ENCODE results near the gene VENTX.

Gene VENTX

DNA sequence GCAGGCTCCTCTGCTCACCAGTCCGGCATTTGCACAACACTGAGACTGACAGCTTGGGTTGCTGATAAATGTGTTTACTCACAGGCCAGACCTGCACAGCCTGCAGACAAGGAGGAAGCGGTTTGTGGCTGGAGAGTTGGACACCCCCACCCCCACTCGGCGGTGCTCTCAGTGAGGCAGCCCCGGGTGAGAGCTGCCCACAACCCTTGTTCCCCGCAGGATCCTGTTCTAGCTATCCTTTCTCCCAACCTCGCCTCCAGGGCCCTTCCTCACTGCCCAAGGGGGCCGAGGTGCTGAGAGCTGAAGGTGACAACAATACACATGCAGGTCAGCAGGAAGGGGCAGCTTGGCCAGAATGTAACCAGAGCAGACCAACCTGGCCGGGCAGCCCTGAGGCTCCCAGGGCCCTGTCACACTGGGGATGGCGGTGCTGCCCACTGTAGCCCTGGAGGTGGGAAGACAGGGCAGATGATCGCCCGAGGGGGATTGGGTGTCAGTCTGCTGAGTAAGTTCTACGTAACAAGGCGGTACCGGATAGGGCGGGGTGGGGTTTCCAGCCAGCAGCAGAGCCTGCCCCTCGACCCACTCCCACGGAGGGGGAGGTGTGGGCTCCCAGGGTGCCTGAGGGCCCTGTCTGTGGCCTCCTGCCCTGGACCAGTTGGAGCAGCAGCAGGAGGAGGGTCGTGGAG, 41.1 kb downstream of the VENTX start:
- H3K4me3 ChIP-seq (ENCODE audit: low read depth, low read length): no peak overlapping the region
- TF ChIP-seq, protein P1, sequence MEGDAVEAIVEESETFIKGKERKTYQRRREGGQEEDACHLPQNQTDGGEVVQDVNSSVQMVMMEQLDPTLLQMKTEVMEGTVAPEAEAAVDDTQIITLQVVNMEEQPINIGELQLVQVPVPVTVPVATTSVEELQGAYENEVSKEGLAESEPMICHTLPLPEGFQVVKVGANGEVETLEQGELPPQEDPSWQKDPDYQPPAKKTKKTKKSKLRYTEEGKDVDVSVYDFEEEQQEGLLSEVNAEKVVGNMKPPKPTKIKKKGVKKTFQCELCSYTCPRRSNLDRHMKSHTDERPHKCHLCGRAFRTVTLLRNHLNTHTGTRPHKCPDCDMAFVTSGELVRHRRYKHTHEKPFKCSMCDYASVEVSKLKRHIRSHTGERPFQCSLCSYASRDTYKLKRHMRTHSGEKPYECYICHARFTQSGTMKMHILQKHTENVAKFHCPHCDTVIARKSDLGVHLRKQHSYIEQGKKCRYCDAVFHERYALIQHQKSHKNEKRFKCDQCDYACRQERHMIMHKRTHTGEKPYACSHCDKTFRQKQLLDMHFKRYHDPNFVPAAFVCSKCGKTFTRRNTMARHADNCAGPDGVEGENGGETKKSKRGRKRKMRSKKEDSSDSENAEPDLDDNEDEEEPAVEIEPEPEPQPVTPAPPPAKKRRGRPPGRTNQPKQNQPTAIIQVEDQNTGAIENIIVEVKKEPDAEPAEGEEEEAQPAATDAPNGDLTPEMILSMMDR (IDR thresholded peaks at IDR 0.05; ENCODE audit: borderline replicate concordance, insufficient read depth, low read depth, low read length): no peak

DNA sequence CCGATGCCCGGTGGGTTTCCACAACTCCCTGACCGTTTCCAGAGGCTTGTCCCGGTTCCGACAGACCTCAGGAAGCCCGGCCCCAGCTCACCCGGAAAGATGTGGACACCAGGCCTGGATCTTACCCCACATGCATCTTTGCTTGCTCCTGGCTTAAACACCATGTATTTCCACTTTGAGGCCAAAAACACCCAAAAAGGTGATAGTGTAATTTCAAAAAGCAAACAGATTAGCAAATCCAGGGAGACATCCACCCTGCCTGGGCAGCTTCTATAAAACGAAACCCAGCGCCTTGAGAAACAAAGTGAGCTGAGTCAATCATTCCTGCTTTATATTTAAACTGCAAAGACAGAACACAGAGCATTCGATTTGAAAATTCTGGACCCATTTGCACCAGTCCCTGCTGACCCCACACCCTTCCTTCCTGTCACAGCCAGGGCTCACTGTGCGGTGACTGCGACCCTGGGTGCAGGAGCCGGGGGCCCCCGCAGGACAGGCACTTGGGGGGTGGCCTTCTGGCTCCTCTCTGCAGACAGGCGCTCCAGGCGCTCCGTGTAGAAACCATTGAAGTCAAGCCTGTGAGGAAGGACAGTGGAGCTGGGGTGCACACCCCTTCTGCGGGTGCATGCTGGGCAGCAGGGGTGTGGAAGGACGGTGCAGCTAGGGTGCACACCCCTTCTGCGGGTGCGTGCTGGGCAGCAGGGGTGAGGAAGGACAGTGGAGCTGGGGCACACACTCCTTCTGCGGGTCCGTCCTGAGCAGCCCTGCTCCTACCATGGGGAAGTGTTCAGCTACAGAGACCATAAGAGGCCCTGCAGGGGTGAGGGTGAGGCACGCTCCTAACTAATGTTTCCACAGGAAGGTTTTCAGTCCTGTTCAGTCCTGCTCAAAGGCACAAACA, 41.9 kb downstream of the VENTX start:
- TF ChIP-seq, protein P1 (IDR thresholded peaks at IDR 0.05; ENCODE audit: borderline replicate concordance, insufficient read depth, low read depth, low read length): no peak
- H3K4me3 ChIP-seq (ENCODE audit: low read depth, low read length): no peak overlapping the region

DNA sequence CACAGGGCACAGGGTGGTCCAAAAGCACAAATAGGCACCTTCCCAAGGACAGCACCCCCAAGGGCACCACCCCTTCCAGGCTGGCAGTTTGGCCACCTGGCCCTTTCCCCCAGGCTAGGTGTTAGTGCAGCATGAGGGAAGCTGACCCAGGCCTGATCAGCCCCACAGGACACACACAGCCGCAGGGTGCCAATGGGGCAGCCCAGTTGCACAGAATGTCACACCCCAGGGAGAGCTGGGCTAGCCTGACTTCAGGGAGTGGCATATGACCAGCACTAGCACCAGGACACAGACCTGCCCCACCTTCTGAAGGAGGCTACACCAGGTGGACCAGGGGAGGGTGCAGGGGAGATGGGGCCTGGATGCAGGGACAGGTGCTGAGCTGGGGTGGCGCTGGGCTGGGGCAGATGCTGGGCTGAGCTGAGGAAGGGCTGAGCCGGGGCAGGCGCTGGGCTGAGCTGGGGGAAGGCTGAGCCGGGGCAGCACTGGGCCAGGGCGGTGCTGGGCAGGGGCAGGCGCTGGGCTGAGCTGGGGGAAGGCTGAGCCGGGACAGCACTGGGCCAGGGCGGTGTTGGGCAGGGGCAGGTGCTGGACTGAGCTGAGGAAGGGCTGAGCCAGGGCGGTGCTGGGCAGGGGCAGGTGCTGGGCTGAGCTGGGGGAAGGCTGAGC, 42.9 kb downstream of the VENTX start:
- TF ChIP-seq, protein P1 (IDR thresholded peaks at IDR 0.05; ENCODE audit: borderline replicate concordance, insufficient read depth, low read depth, low read length): no peak

DNA sequence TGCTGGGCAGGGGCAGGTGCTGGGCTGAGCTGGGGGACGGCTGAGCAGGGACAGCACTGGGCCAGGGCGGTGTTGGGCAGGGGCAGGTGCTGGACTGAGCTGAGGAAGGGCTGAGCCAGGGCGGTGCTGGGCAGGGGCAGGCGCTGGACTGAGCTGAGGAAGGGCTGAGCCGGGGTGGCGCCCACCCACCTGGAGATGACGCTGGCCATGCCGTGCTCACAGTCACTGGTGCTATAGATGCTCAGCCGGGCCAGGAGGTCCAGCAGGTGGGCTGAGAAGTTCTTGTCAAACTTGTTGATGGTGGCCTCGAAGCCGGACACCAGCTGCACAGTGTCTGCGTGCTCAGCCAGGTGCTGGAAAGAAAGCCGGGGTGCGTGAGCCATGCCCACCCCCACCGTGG, 43.4 kb downstream of the VENTX start:
- TF ChIP-seq, protein P1 (IDR thresholded peaks at IDR 0.05; ENCODE audit: borderline replicate concordance, insufficient read depth, low read depth, low read length): no peak
- H3K4me3 ChIP-seq (ENCODE audit: low read depth, low read length): no peak overlapping the region

More for the DNA sequence above, 42.9 kb downstream of the VENTX start:
- H3K4me3 ChIP-seq (ENCODE audit: low read depth, low read length): no peak overlapping the region

GRCh38 chr10:133281628-133282372, 44.1 kb downstream of the VENTX start:
- H3K4me3 ChIP-seq (ENCODE audit: low read depth, low read length): no peak overlapping the region
- TF ChIP-seq, protein P1 (IDR thresholded peaks at IDR 0.05; ENCODE audit: borderline replicate concordance, insufficient read depth, low read depth, low read length): no peak

DNA sequence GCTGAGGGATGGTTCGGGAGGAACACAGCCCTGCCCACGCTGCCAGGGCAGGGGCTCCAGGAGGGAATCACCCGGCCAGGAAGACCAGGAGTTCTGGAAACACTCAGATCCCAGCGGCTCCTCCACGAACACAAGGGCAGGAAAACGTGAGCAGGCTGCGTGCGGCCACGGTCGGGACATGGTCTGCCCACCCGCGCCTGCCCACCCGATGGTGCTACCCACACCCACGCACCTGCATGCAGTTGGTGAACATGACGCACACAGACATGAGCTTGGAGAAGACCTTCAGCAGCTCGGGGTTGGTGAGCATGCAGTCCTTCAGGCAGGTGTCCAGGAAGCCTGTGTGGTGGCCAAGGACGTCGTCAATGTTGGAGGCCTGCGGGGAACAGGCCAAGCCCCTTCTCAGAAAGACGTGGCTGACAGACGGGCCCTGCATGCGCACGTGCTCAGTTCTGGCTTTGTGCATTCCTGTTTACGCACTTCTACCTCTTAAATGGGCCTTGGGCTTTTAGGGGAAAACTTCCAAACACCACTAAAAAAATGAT, 45.3 kb downstream of the VENTX start:
- no peak overlapping the region for H3K4me3 ChIP-seq (ENCODE audit: low read depth, low read length)
- TF ChIP-seq, protein P1 (IDR thresholded peaks at IDR 0.05; ENCODE audit: borderline replicate concordance, insufficient read depth, low read depth, low read length): no peak

Data from GM12875 (cell line).